ENCODE results near the gene DAB2IP. TPM values are rescaled to one million over a fixed set of nuclear protein-coding genes. Genes with fewer than 3 reads are reported as not detected.

The DAB2IP gene
- polyA plus RNA-seq, 1 donor from 2014 or later = 17.3 TPM

GRCh38 chr9:121785673-121786542, 134.5 kb downstream of the DAB2IP start:
- Histone ChIP-seq H3K27ac (ENCODE audit: low read length) (no peak overlapping the region), H3K4me3 (ENCODE audit: low read length) (no peak overlapping the region), H4K20me1 (ENCODE audit: insufficient read depth) (no peaks in the 10 kb centered on the region), H3K9me2 (ENCODE audit: insufficient read depth, low read length) (no peaks in the 10 kb centered on the region), H3K79me2 (replicated peaks; ENCODE audit: insufficient read depth, low read length) (no peaks in the 10 kb centered on the region), H3K36me3 (ENCODE audit: insufficient read depth, low read length) (no peaks in the 10 kb centered on the region), H3K27me3 (ENCODE audit: insufficient read depth, low read depth, low read length) (no peaks in the 10 kb centered on the region), H3K9ac (ENCODE audit: low read length) (no peak overlapping the region), H2AFZ (ENCODE audit: low read depth, low read length) (no peak overlapping the region), H3K9me3 (ENCODE audit: low read length) (no peaks in the 10 kb centered on the region), H3F3A (ENCODE audit: insufficient read depth, low read length, poor library complexity, severe bottlenecking) (no peaks in the 10 kb centered on the region), H3K4me2 (ENCODE audit: low read length) (no peak overlapping the region)
- no peak for TF ChIP-seq REST (IDR thresholded peaks at IDR 0.05; ENCODE audit: borderline replicate concordance)
- TF ChIP-seq MXI1 (conservative IDR thresholded peaks at IDR 0.05; ENCODE audit: poor library complexity, severe bottlenecking) = no peak
- TF ChIP-seq CTCF (IDR thresholded peaks at IDR 0.05; ENCODE audit: poor library complexity, severe bottlenecking) = no peak
- no peak for TF ChIP-seq RAD21 (conservative IDR thresholded peaks at IDR 0.05)
- TF ChIP-seq SMC3 (conservative IDR thresholded peaks at IDR 0.05; ENCODE audit: poor library complexity) = no peak
- TF ChIP-seq EZH2 (IDR thresholded peaks at IDR 0.05; ENCODE audit: borderline replicate concordance, insufficient read depth, low read length, poor library complexity, severe bottlenecking) = no peak
- no peak for TF ChIP-seq TAF1 (IDR thresholded peaks at IDR 0.05; ENCODE audit: low read depth)
- TF ChIP-seq POLR2AphosphoS5 (IDR thresholded peaks at IDR 0.05) = no peak
- no peak for TF ChIP-seq EP300 (conservative IDR thresholded peaks at IDR 0.05; ENCODE audit: poor library complexity, severe bottlenecking)

- no peaks in the 10 kb centered on the region for H3K79me2 ChIP-seq (replicated peaks; ENCODE audit: insufficient read depth, low read length)
- no peak overlapping the region for H3K4me2 ChIP-seq (ENCODE audit: low read length)
- TF ChIP-seq REST (IDR thresholded peaks at IDR 0.05; ENCODE audit: borderline replicate concordance) (no peak), SMC3 (conservative IDR thresholded peaks at IDR 0.05; ENCODE audit: poor library complexity) (no peak), TAF1 (IDR thresholded peaks at IDR 0.05; ENCODE audit: low read depth) (no peak), EP300 (conservative IDR thresholded peaks at IDR 0.05; ENCODE audit: poor library complexity, severe bottlenecking) (no peak), POLR2AphosphoS5 (IDR thresholded peaks at IDR 0.05) (no peak), CTCF (IDR thresholded peaks at IDR 0.05; ENCODE audit: poor library complexity, severe bottlenecking) (no peak), MXI1 (conservative IDR thresholded peaks at IDR 0.05; ENCODE audit: poor library complexity, severe bottlenecking) (no peak), EZH2 (IDR thresholded peaks at IDR 0.05; ENCODE audit: borderline replicate concordance, insufficient read depth, low read length, poor library complexity, severe bottlenecking) (no peak), RAD21 (conservative IDR thresholded peaks at IDR 0.05) (no peak)
- no peaks in the 10 kb centered on the region for H3K9me2 ChIP-seq (ENCODE audit: insufficient read depth, low read length)
- H4K20me1 ChIP-seq (ENCODE audit: insufficient read depth) = no peaks in the 10 kb centered on the region
- no peak overlapping the region for H3K4me3 ChIP-seq (ENCODE audit: low read length)
- H3K36me3 ChIP-seq (ENCODE audit: insufficient read depth, low read length) = no peaks in the 10 kb centered on the region
- H3K9me3 ChIP-seq (ENCODE audit: low read length) = no peaks in the 10 kb centered on the region
- no peaks in the 10 kb centered on the region for H3F3A ChIP-seq (ENCODE audit: insufficient read depth, low read length, poor library complexity, severe bottlenecking)
- no peak overlapping the region for H3K9ac ChIP-seq (ENCODE audit: low read length)
- H2AFZ ChIP-seq (ENCODE audit: low read depth, low read length) = no peak overlapping the region
- H3K27me3 ChIP-seq (ENCODE audit: insufficient read depth, low read depth, low read length) = no peaks in the 10 kb centered on the region
- no peak overlapping the region for H3K27ac ChIP-seq (ENCODE audit: low read length)
Measured at GRCh38 chr9:121786543-121786948, 135.1 kb downstream of the DAB2IP start.

All from neural cell (in vitro differentiated cells).